ENCODE data around the gene TACSTD2.
"Not testable (repeated sequence)": the region's sequence is repeated elsewhere in the genome, so short reads cannot be mapped to it uniquely, and the experiment has no call there.

Gene TACSTD2

DNA sequence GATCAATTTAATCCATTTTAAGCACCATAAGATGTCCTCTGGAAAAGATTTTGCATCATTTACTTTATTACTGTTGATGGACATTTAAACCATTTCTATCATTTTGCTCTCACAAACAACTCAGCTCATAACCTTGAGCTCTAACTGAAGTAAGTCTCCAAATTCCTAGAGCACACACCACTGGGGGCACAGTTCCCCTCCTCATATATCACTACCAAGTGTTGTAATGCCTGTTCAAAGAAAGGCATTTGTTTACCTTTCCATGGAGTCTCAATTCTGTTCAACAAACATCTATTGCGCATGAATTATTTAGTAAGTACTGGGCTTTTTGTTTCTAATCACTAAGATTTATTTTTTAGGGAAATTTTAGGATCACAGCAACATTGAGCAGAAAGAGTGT is 21.7 kb downstream of the TACSTD2 start:
- DNase-seq = no peak

- DNase-seq = no peak
Measured at GRCh38 chr1:58551186-58552140, 25.6 kb downstream of the TACSTD2 start.

- DNase-seq = not testable (repeated sequence)
Measured at GRCh38 chr1:58549291-58549690, 27.8 kb downstream of the TACSTD2 start.

DNA sequence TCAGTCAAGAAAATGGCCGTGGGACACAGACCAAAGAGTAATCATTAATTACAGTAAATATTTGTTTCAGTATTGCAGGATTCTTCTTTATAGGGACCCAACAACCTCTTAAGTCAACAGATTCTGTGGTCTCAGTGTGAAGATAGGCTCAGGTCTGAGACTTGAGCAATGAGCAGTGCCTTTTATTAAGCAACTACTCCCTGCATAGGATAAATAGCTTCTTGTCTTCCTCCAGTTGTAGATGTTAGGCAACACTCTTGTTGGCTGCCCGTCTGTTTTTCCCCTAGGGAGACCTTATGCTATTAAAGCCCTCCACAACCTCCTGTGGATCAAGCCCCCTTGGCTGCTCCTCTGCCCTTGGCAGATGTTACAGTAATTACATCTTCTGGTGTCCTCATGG is 28.7 kb downstream of the TACSTD2 start:
- DNase-seq = no peak

- DNase-seq = peak; percentile 98
Measured at GRCh38 chr1:58546520-58547308, 30.3 kb downstream of the TACSTD2 start, which contains the start of gene OMA1. Gene OMA1 (minus strand): TSS chr1:58546726. CDS start chr1:58539294, 7,432 bp downstream.

DNA sequence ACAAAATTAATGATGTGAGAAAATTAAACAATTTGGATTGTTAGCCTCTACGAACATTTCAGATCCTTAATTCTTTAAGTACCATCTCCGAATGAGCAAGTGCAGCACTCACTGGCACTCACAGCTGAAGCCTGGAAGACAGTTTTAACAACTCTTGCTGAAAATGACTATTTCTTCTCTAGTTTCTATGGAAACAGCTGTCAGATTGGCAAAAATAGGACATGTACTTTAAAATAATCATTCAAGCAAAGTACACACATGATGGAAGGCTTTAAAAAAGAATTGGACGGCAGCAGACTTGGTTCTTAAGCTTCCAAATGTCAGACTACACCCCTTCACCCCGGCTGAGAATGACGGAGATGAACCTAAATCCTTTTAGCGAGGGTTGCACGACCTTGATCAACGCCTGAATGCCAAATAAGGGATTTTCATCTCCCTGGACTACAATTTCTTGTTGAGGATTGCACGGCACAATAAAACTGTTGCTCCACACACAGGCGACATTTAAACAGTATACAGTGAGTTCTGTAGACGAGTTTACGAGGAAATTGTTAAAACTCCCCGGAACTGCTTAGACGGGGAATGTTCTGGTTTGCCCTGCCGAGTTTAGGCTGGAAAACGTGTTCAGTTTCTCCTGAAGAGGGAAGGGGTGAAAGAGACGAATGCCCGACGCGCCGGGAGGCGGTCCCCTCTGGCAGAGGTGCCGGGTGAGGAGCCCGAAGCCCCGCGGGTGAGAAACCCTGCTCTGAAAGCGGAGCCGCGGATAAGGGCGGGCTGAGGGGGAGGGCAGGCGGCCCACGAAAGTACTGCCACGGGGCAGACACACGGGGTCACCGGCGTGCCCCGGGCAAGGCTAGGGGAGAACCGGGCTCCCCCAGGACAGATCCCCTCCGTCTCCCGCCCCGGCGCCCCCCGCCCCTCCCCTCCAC is 31.2 kb downstream of the TACSTD2 start:
- peak; percentile 82 for DNase-seq

GRCh38 chr1:58543260-58543659 is 33.8 kb downstream of the TACSTD2 start:
- DNase-seq = no peak

DNA sequence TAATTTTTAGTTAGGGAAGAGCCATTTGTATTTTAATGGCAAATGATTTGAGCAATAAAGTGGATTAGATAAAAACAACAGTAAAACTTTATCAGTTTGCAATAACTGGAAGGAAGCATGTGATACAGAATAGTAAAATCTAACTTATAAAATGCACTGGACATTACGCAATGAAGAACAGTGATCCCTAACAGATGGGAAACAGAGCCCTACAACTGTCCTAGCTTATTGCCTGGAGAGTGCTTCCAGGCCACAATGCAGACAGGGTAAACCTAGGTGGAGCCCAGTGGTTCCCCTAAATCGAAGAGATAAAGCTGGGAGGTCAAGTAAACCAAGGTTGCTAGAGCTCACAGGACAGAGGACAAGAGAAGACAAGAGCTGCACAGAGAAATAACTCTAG is 37.5 kb downstream of the TACSTD2 start:
- DNase-seq = no peak

GRCh38 chr1:58538821-58539220 is 38.2 kb downstream of the TACSTD2 start:
- no peak for DNase-seq

GRCh38 chr1:58531842-58532241 is 45.2 kb downstream of the TACSTD2 start:
- not testable (repeated sequence) for DNase-seq

DNA sequence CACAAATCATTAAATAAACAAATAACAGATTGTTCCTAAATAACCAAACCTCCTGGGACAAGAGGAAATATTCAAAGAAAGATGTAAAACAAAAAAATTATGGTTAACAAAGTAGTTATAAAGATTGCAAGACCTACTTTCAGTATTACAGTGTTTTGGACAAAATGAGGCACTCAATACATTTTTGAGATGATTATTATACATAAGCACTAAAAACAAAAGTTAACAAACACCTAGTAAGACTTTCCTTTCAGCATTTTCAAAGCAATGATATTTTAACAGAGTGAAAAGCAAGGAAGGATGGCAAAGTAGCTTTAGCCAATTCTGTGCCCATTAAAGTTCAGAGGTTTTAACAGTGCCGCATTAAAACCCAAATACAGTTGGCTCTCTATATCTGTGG is 47.8 kb downstream of the TACSTD2 start:
- DNase-seq = no peak

- no peak for DNase-seq
Measured at GRCh38 chr1:58528518-58528917, 48.5 kb downstream of the TACSTD2 start.
